Measurements from ENCODE around the gene PROSER2. TPM values are rescaled to one million over a fixed set of nuclear protein-coding genes. Genes with fewer than 3 reads are reported as not detected.

PROSER2 gene
- total RNA-seq, 1 experiment from 2014 or later, result 4.1 TPM

DNA sequence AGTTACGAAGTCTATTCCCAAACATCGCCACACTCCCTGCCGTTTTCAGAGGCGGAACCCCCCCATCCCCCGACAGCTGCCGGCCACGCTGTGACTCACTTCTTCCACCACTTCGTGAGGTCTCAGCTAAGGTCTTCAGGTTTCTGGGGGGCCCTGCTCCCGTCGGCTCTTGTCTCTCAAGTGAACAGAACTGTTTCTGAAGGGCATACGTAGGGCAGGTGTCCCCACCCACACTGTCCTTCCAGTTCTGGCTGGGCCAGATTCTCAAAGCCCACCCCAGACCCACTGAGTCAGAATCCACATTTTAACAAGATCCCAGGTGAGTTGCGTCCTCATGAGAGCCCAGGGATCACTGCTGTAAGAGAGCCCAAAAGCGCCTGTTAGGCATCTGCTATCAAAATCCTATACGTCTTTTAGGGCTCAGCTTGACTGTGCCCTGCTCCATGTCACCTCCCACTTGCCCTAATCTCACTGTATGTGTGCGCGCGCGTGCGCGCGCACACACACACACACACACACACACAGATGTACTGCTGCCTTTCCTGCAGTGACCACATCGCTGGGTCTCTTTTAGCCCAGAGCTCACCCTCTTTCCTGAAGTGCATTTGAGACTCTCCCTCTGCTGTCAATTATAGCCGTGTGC, 78.8 kb downstream of the PROSER2 start:
- POLR2A ChIA-PET, result no interaction called here
- ATAC-seq, result no peak

DNA sequence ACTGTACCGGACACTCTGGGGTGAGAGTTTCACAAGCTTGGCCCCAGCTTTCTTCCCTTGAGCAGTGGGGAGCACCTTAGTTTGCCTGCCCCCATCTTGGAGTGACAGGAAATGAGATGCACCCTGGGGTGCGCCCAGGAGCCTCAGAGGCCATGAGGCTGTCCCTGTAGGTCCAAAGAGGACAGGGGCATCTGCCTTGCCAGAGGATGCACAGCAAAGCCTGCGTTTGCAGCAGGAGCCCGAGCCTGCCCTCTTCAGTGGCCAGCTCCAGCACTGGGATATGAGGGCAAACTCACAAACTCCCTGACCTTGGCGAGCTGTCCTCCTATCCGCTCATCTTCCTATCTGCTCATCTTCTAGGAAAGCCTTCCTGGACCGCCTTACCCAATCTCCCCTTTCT, 79.5 kb downstream of the PROSER2 start:
- no TSS peak for BruUV-seq (replicated peaks)
- Histone ChIP-seq H3K27ac (ENCODE audit: low read length) (no peak overlapping the region), H3K36me3 (ENCODE audit: control insufficient read depth, insufficient read depth, low read length) (no peaks in the 10 kb centered on the region), H3K4me3 (ENCODE audit: low read depth in 2 of 2, low read length in 2 of 2) (no peak overlapping the region), H3K27me3 (ENCODE audit: control insufficient read depth, insufficient read depth, low read length) (no peaks in the 10 kb centered on the region), H3K9me3 (ENCODE audit: control insufficient read depth, insufficient read depth, low read depth, low read length) (no peaks in the 10 kb centered on the region), H3K4me1 (ENCODE audit: control insufficient read depth, insufficient read depth, low read length) (no peaks in the 10 kb centered on the region)
- ChIA-PET CTCF (no interaction called here), POLR2A (no interaction called here)
- TF ChIP-seq, protein P1, sequence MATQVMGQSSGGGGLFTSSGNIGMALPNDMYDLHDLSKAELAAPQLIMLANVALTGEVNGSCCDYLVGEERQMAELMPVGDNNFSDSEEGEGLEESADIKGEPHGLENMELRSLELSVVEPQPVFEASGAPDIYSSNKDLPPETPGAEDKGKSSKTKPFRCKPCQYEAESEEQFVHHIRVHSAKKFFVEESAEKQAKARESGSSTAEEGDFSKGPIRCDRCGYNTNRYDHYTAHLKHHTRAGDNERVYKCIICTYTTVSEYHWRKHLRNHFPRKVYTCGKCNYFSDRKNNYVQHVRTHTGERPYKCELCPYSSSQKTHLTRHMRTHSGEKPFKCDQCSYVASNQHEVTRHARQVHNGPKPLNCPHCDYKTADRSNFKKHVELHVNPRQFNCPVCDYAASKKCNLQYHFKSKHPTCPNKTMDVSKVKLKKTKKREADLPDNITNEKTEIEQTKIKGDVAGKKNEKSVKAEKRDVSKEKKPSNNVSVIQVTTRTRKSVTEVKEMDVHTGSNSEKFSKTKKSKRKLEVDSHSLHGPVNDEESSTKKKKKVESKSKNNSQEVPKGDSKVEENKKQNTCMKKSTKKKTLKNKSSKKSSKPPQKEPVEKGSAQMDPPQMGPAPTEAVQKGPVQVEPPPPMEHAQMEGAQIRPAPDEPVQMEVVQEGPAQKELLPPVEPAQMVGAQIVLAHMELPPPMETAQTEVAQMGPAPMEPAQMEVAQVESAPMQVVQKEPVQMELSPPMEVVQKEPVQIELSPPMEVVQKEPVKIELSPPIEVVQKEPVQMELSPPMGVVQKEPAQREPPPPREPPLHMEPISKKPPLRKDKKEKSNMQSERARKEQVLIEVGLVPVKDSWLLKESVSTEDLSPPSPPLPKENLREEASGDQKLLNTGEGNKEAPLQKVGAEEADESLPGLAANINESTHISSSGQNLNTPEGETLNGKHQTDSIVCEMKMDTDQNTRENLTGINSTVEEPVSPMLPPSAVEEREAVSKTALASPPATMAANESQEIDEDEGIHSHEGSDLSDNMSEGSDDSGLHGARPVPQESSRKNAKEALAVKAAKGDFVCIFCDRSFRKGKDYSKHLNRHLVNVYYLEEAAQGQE (IDR thresholded peaks at IDR 0.05; ENCODE audit: insufficient read depth in 1 of 2, low read depth in 2 of 2, low read length in 1 of 2), result no peak
- TF ChIP-seq TCF7L2 (IDR thresholded peaks at IDR 0.05; ENCODE audit: low read depth, low read length) (no peak), POLR2AphosphoS5 (IDR thresholded peaks at IDR 0.05; ENCODE audit: low read depth, low read length) (no peak), SIN3A (IDR thresholded peaks at IDR 0.05; ENCODE audit: borderline replicate concordance, insufficient read depth, low read depth, low read length) (no peak)
- TF ChIP-seq, protein P2, sequence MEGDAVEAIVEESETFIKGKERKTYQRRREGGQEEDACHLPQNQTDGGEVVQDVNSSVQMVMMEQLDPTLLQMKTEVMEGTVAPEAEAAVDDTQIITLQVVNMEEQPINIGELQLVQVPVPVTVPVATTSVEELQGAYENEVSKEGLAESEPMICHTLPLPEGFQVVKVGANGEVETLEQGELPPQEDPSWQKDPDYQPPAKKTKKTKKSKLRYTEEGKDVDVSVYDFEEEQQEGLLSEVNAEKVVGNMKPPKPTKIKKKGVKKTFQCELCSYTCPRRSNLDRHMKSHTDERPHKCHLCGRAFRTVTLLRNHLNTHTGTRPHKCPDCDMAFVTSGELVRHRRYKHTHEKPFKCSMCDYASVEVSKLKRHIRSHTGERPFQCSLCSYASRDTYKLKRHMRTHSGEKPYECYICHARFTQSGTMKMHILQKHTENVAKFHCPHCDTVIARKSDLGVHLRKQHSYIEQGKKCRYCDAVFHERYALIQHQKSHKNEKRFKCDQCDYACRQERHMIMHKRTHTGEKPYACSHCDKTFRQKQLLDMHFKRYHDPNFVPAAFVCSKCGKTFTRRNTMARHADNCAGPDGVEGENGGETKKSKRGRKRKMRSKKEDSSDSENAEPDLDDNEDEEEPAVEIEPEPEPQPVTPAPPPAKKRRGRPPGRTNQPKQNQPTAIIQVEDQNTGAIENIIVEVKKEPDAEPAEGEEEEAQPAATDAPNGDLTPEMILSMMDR (IDR thresholded peaks at IDR 0.05), result no peak
- intact Hi-C loops (cut with micrococcal nuclease; ENCODE audit: unreplicated experiment), result no loop called here
- no peak for ATAC-seq
- no peak for DNase-seq (ENCODE audit: low read depth, low spot score)
- in situ Hi-C loops (cut with HindIII; ENCODE audit: low pct_unique_long_range_greater_than_20kb, low sequenced_read_pairs), result no loop called here

More for the DNA sequence above, 78.8 kb downstream of the PROSER2 start:
- no peaks in the 10 kb centered on the region for H3K4me1 ChIP-seq (ENCODE audit: control insufficient read depth, insufficient read depth, low read length)
- H3K36me3 ChIP-seq (ENCODE audit: control insufficient read depth, insufficient read depth, low read length), result no peaks in the 10 kb centered on the region
- no peak overlapping the region for H3K27ac ChIP-seq (ENCODE audit: low read length)
- TF ChIP-seq, protein P2 (IDR thresholded peaks at IDR 0.05), result no peak
- TF ChIP-seq POLR2AphosphoS5 (IDR thresholded peaks at IDR 0.05; ENCODE audit: low read depth, low read length) (no peak), TCF7L2 (IDR thresholded peaks at IDR 0.05; ENCODE audit: low read depth, low read length) (no peak), SIN3A (IDR thresholded peaks at IDR 0.05; ENCODE audit: borderline replicate concordance, insufficient read depth, low read depth, low read length) (no peak)
- TF ChIP-seq, protein P1 (IDR thresholded peaks at IDR 0.05; ENCODE audit: insufficient read depth in 1 of 2, low read depth in 2 of 2, low read length in 1 of 2), result no peak
- DNase-seq (ENCODE audit: low read depth, low spot score), result no peak
- no TSS peak for BruUV-seq (replicated peaks)
- no peaks in the 10 kb centered on the region for H3K27me3 ChIP-seq (ENCODE audit: control insufficient read depth, insufficient read depth, low read length)
- in situ Hi-C loops (cut with HindIII; ENCODE audit: low pct_unique_long_range_greater_than_20kb, low sequenced_read_pairs), result no loop called here
- no peaks in the 10 kb centered on the region for H3K9me3 ChIP-seq (ENCODE audit: control insufficient read depth, insufficient read depth, low read depth, low read length)
- intact Hi-C loops (cut with micrococcal nuclease; ENCODE audit: unreplicated experiment), result no loop called here
- CTCF ChIA-PET, result no interaction called here
- no peak overlapping the region for H3K4me3 ChIP-seq (ENCODE audit: low read depth in 2 of 2, low read length in 2 of 2)

Data from Panc1 (cell line).